Progenitor cell of endocrine pancreas (in vitro differentiated cells): ENCODE results near the gene USP14. TPM values are rescaled to one million over a fixed set of nuclear protein-coding genes. Genes with fewer than 3 reads are reported as not detected.

Source experiments
- DNase-seq: peaks from one replicate; pipeline ENCODE4 v3.0.0; 2021; ENCODE audit warnings: low spot score; ENCODE audit not compliant: unreplicated experiment
- H3K27ac Mint-ChIP-seq: 2 replicates; pipeline ENCODE4 v1.8.0; 2021; ENCODE audit warnings: mild to moderate bottlenecking, moderate library complexity, mixed read lengths
- H3K27me3 Mint-ChIP-seq: 2 replicates; pipeline ENCODE4 v1.8.0; 2021; ENCODE audit warnings: mixed read lengths
- H3K36me3 Mint-ChIP-seq: 2 replicates; pipeline ENCODE4 v1.8.0; 2022; ENCODE audit warnings: mixed read lengths; ENCODE audit not compliant: insufficient read depth
- H3K4me1 Mint-ChIP-seq: 2 replicates; pipeline ENCODE4 v1.8.0; 2021; ENCODE audit warnings: low read depth, mixed read lengths
- H3K4me3 Mint-ChIP-seq: 2 replicates; pipeline ENCODE4 v1.8.0; 2021; ENCODE audit warnings: low read depth, mild to moderate bottlenecking, moderate library complexity, mixed read lengths
- H3K9me3 Mint-ChIP-seq: 2 replicates; pipeline ENCODE4 v1.8.0; 2021; ENCODE audit warnings: low read depth, mixed read lengths
- CTCF ChIP-seq: fragments of 200-600 bp; sonication (generic); IDR thresholded peaks from one replicate; pipeline ENCODE4 v1.5.0; 2021; ENCODE audit warnings: antibody characterized with exemption, mild to moderate bottlenecking; ENCODE audit not compliant: unreplicated experiment
- total RNA-seq: library from RNA; stranded (reverse); gene quantifications from 2 replicates; pipeline ENCODE4 v1.2.1, GENCODE V29; 2021

USP14 gene
- total RNA-seq, 1 donor from 2014 or later, result 54.2 TPM

GRCh38 chr18:154151-154550 is 4.2 kb upstream of the USP14 start:
- Mint-ChIP-seq H3K27me3 (peaks cover 40% of the 10 kb centered on the region), H3K4me1 (no peaks in the 10 kb centered on the region), H3K27ac (no peak overlapping the region), H3K36me3 (no peaks in the 10 kb centered on the region), H3K4me3 (no peak overlapping the region), H3K9me3 (no peaks in the 10 kb centered on the region)
- no peak for DNase-seq
- no peak for TF ChIP-seq CTCF

- no peak for TF ChIP-seq CTCF
- Mint-ChIP-seq H3K27ac (no peak overlapping the region), H3K27me3 (peaks cover 37% of the 10 kb centered on the region), H3K36me3 (no peaks in the 10 kb centered on the region), H3K4me3 (no peak overlapping the region), H3K4me1 (peaks cover 6% of the 10 kb centered on the region), H3K9me3 (no peaks in the 10 kb centered on the region)
- DNase-seq, result no peak
Observed at GRCh38 chr18:155688-156087, 2.7 kb upstream of the USP14 start.

- Mint-ChIP-seq H3K4me1 (peaks cover 6% of the 10 kb centered on the region), H3K9me3 (no peaks in the 10 kb centered on the region), H3K36me3 (no peaks in the 10 kb centered on the region), H3K27ac (no peak overlapping the region), H3K27me3 (peaks cover 29% of the 10 kb centered on the region), H3K4me3 (no peak overlapping the region)
- DNase-seq, result no peak
- no peak for TF ChIP-seq CTCF
Observed at GRCh38 chr18:156514-157230, 1.7 kb upstream of the USP14 start.

- DNase-seq, result no peak
- H3K27me3 Mint-ChIP-seq, result peaks cover 18% of the 10 kb centered on the region
- peaks cover 5% of the 10 kb centered on the region for H3K36me3 Mint-ChIP-seq
- H3K9me3 Mint-ChIP-seq, result no peaks in the 10 kb centered on the region
- H3K4me1 Mint-ChIP-seq, result peaks cover 6% of the 10 kb centered on the region
- peak overlapping the region; percentile 93 for H3K27ac Mint-ChIP-seq
- TF ChIP-seq CTCF, result no peak
- peak overlapping the region; percentile 91 for H3K4me3 Mint-ChIP-seq
Observed at GRCh38 chr18:159037-159652, 788 bp downstream of the USP14 start.

GRCh38 chr18:159933-160332 is 1.6 kb downstream of the USP14 start:
- H3K4me1 Mint-ChIP-seq, result peaks cover 6% of the 10 kb centered on the region

More at GRCh38 chr18:159933-160332, 1.6 kb downstream of the USP14 start:
- DNase-seq, result no peak
- Mint-ChIP-seq H3K36me3 (peaks cover 6% of the 10 kb centered on the region), H3K4me3 (peak overlapping the region; percentile 91), H3K9me3 (no peaks in the 10 kb centered on the region), H3K27me3 (peaks cover 13% of the 10 kb centered on the region), H3K27ac (no peak overlapping the region)
- TF ChIP-seq CTCF, result no peak
